ENCODE measurements around the gene NDUFA5.

NDUFA5 gene

GRCh38 chr7:123502201-123502600 lies 55.4 kb downstream of the NDUFA5 start:
- no peak for DNase-seq (ENCODE audit: low read depth, low spot score)

- DNase-seq (ENCODE audit: low read depth, low spot score): no peak
Observed at GRCh38 chr7:123500878-123501489, 56.6 kb downstream of the NDUFA5 start.

- DNase-seq (ENCODE audit: low read depth, low spot score): no peak
Observed at GRCh38 chr7:123499211-123499970, 58.2 kb downstream of the NDUFA5 start.

- DNase-seq (ENCODE audit: low read depth, low spot score): no peak
Observed at GRCh38 chr7:123498601-123499000, 59.0 kb downstream of the NDUFA5 start.

- DNase-seq (ENCODE audit: low read depth, low spot score): no peak
Observed at GRCh38 chr7:123498031-123498430, 59.6 kb downstream of the NDUFA5 start.

GRCh38 chr7:123494193-123494796 lies 63.3 kb downstream of the NDUFA5 start:
- DNase-seq (ENCODE audit: low read depth, low spot score): no peak

GRCh38 chr7:123492485-123492884 lies 65.1 kb downstream of the NDUFA5 start:
- peak; percentile 17 for DNase-seq (ENCODE audit: low read depth, low spot score)
